ENCODE measurements around the gene APBA2.

APBA2 gene

GRCh38 chr15:29126208-29126536 lies 240.4 kb downstream of the APBA2 start:
- no peak for DNase-seq

- peak; percentile 31 for DNase-seq
Observed at GRCh38 chr15:29126821-29127461, 241.2 kb downstream of the APBA2 start.

- DNase-seq = no peak
Observed at GRCh38 chr15:29127506-29128430, 242.0 kb downstream of the APBA2 start.

GRCh38 chr15:29128671-29129070 lies 242.9 kb downstream of the APBA2 start:
- DNase-seq = no peak

GRCh38 chr15:29129221-29129620 lies 243.4 kb downstream of the APBA2 start:
- DNase-seq = no peak

- no peak for DNase-seq
Observed at GRCh38 chr15:29129926-29130325, 244.2 kb downstream of the APBA2 start.

GRCh38 chr15:29130476-29130875 lies 244.7 kb downstream of the APBA2 start:
- DNase-seq = no peak

- DNase-seq = no peak
Observed at GRCh38 chr15:29130951-29131839, 245.4 kb downstream of the APBA2 start.

GRCh38 chr15:29131840-29132420 lies 246.2 kb downstream of the APBA2 start:
- DNase-seq = no peak

GRCh38 chr15:29132735-29133181 lies 247.0 kb downstream of the APBA2 start:
- DNase-seq = no peak

GRCh38 chr15:29133321-29133720 lies 247.5 kb downstream of the APBA2 start:
- no peak for DNase-seq

- DNase-seq = no peak
Observed at GRCh38 chr15:29133791-29134190, 248.0 kb downstream of the APBA2 start.

GRCh38 chr15:29134239-29134638 lies 248.5 kb downstream of the APBA2 start:
- no peak for DNase-seq

- DNase-seq = no peak
Observed at GRCh38 chr15:29134641-29135308, 249.0 kb downstream of the APBA2 start.

GRCh38 chr15:29135309-29135657 lies 249.5 kb downstream of the APBA2 start:
- DNase-seq = no peak

- DNase-seq = no peak
Observed at GRCh38 chr15:29135702-29136646, 250.2 kb downstream of the APBA2 start.

GRCh38 chr15:29138260-29138659 lies 252.5 kb downstream of the APBA2 start:
- DNase-seq = no peak

GRCh38 chr15:29139072-29139471 lies 253.3 kb downstream of the APBA2 start:
- no peak for DNase-seq

GRCh38 chr15:29139540-29140459 lies 254.0 kb downstream of the APBA2 start:
- DNase-seq = peak; percentile 62

All from hematopoietic multipotent progenitor cell treated with erythropoietin and hydrocortisone succinate and interleukin-3 and kit ligand, for 6 days (in vitro differentiated cells).